Neural crest cell (in vitro differentiated cells): ENCODE results near the gene ZBTB12. TPM values are rescaled to one million over a fixed set of nuclear protein-coding genes. Genes with fewer than 3 reads are reported as not detected.

Experiments used
- DNase-seq: peaks from one replicate; pipeline ENCODE4 v3.0.0; 2021; ENCODE audit warnings: low read depth, mixed read lengths, low spot score
- H3K27ac Mint-ChIP-seq: one replicate; pipeline ENCODE4 v1.8.0; 2021; ENCODE audit warnings: mild to moderate bottlenecking, mixed read lengths; ENCODE audit not compliant: unreplicated experiment
- H3K27me3 Mint-ChIP-seq: 2 replicates; pipeline ENCODE4 v1.8.0; 2021; ENCODE audit warnings: low read depth, mild to moderate bottlenecking, mixed read lengths
- H3K36me3 Mint-ChIP-seq: 2 replicates; pipeline ENCODE4 v1.8.0; 2021; ENCODE audit warnings: low read depth, mild to moderate bottlenecking, mixed read lengths
- H3K4me1 Mint-ChIP-seq: 2 replicates; pipeline ENCODE4 v1.8.0; 2021; ENCODE audit warnings: mixed read lengths
- H3K4me3 Mint-ChIP-seq: one replicate; pipeline ENCODE4 v1.8.0; 2021; ENCODE audit warnings: mild to moderate bottlenecking, mixed read lengths
- H3K9me3 Mint-ChIP-seq: 2 replicates; pipeline ENCODE4 v1.8.0; 2021; ENCODE audit warnings: mixed read lengths
- CTCF ChIP-seq: fragments of 200-600 bp; sonication (generic); conservative IDR thresholded peaks from 2 replicates; pipeline ENCODE4 v1.5.0; 2021; ENCODE audit warnings: antibody characterized with exemption, mild to moderate bottlenecking
- total RNA-seq: library from RNA; stranded (reverse); gene quantifications from 2 replicates; pipeline ENCODE4 v1.2.1, GENCODE V29; 2021

ZBTB12 gene
- total RNA-seq, 1 donor from 2014 or later = 60.8 TPM

GRCh38 chr6:31862344-31863235 is 39.3 kb downstream of the ZBTB12 start, which contains the start of gene NEU1:
NEU1 (minus strand) TSS chr6:31862821; CDS start chr6:31862776, 45 bp downstream.
- Mint-ChIP-seq H3K4me1 (peaks cover 31% of the 10 kb centered on the region), H3K4me3 (peak within 1 kb of the TSS; percentile 97), H3K9me3 (no peaks in the 10 kb centered on the region), H3K27me3 (no peaks in the 10 kb centered on the region), H3K27ac (peak within 1 kb of the TSS; percentile 98), H3K36me3 (peaks cover 8% of the 10 kb centered on the region)
- DNase-seq = peak; percentile 95
- no peak for TF ChIP-seq CTCF

GRCh38 chr6:31861919-31862343 is 40.0 kb downstream of the ZBTB12 start:
- Mint-ChIP-seq H3K27me3 (no peaks in the 10 kb centered on the region), H3K4me3 (peak overlapping the region; percentile 97), H3K27ac (peak overlapping the region; percentile 50), H3K36me3 (peaks cover 10% of the 10 kb centered on the region), H3K9me3 (no peaks in the 10 kb centered on the region), H3K4me1 (peaks cover 31% of the 10 kb centered on the region)
- no peak for DNase-seq
- TF ChIP-seq CTCF = no peak

- Mint-ChIP-seq H3K9me3 (no peaks in the 10 kb centered on the region), H3K27me3 (no peaks in the 10 kb centered on the region), H3K4me1 (peaks cover 31% of the 10 kb centered on the region), H3K27ac (no peak overlapping the region), H3K36me3 (peaks cover 10% of the 10 kb centered on the region), H3K4me3 (peak overlapping the region; percentile 97)
- DNase-seq = no peak
- TF ChIP-seq CTCF = no peak
Measured at GRCh38 chr6:31861150-31861549, 40.7 kb downstream of the ZBTB12 start.

GRCh38 chr6:31860349-31860748 is 41.5 kb downstream of the ZBTB12 start:
- Mint-ChIP-seq H3K36me3 (peaks cover 12% of the 10 kb centered on the region), H3K27me3 (no peaks in the 10 kb centered on the region), H3K9me3 (no peaks in the 10 kb centered on the region), H3K4me3 (peak overlapping the region; percentile 75), H3K4me1 (peaks cover 30% of the 10 kb centered on the region), H3K27ac (no peak overlapping the region)
- no peak for DNase-seq
- TF ChIP-seq CTCF = no peak

GRCh38 chr6:31859923-31860322 is 42.0 kb downstream of the ZBTB12 start:
- Mint-ChIP-seq H3K4me3 (peak overlapping the region; percentile 75), H3K4me1 (peaks cover 26% of the 10 kb centered on the region), H3K36me3 (peaks cover 14% of the 10 kb centered on the region), H3K27me3 (no peaks in the 10 kb centered on the region), H3K9me3 (no peaks in the 10 kb centered on the region), H3K27ac (no peak overlapping the region)
- TF ChIP-seq CTCF = no peak
- DNase-seq = no peak
